GM21825 (cell line): ENCODE results near the gene MGRN1.

Experiments
- ATAC-seq: cut with Tn5 transposase; IDR thresholded peaks from one replicate; pipeline ENCODE4 v1.9.1; 2021; ENCODE audit warnings: mild to moderate bottlenecking, moderate library complexity; ENCODE audit not compliant: unreplicated experiment

MGRN1 gene

GRCh38 chr16:4668313-4668960, 43.8 kb downstream of the MGRN1 start:
- ATAC-seq: no peak

GRCh38 chr16:4673387-4674046, 48.9 kb downstream of the MGRN1 start:
- no peak for ATAC-seq

DNA sequence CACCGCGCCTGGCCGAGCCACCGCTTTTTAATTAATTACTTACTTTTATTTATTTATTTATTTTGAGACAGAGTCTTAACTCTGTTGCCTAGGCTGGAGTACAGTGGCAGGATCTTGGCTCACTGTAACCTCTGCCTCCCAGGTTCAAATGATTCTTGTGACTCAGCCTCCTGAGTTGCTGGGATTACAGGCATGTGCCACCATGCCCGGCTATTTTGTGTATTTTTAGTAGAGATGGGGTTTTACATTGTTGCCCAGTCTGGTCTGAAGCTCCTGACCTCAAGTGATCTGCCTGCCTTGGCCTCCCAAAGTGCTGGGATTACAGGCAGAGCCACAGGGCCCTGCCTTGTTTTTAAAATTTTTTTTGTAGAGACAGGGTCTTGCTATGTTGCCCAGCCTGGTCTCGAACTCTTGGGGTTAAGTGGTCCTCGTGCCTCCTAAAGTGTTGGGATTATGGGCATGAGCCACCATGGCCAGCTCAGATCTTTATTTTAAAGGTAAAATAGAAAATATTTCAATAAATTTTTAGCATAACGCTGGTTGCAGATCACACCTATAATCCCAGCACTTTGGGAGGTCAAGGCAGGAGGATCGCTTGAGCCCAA, 50.4 kb downstream of the MGRN1 start:
- ATAC-seq: no peak

GRCh38 chr16:4675864-4676786, 51.5 kb downstream of the MGRN1 start:
- no peak for ATAC-seq

GRCh38 chr16:4676831-4677230, 52.2 kb downstream of the MGRN1 start:
- no peak for ATAC-seq

GRCh38 chr16:4677390-4677789, 52.8 kb downstream of the MGRN1 start:
- ATAC-seq: no peak

- ATAC-seq: no peak
Observed at GRCh38 chr16:4677994-4678393, 53.4 kb downstream of the MGRN1 start.

GRCh38 chr16:4678596-4678995, 54.0 kb downstream of the MGRN1 start:
- no peak for ATAC-seq

DNA sequence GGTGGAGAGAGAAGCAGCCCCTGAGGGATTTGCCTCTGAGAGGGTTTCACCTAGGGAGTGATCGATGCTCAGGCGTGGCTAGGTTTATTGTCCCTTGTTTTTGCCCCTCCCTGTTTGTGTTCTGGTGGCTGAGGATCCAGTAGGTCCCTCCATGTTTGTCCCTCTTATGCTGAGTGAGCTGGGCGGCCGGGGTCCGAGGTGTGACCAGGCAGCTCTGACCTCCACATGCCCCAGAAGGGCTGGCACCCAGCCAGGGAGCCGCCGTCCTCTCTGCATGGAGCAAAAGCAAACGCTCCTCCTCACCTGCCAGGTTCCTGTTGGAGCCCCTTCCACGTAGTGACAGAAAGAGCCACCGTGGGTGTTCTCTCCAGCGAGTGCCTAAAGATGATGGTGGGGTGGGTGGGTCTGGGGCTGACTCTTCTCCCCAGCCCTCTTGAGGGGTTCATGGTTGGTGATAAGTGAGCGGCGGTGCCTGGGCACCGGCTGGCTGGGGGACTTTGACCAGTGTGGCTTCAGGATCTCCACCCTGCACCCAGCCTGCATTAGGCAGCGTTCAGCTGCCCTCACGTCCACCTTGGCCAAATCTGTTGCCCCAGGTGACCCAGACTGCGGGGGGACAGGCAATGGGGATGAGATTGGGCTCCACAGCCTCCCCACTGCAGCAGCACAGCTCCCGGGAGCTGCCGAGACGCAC, 54.7 kb downstream of the MGRN1 start:
- ATAC-seq: no peak

DNA sequence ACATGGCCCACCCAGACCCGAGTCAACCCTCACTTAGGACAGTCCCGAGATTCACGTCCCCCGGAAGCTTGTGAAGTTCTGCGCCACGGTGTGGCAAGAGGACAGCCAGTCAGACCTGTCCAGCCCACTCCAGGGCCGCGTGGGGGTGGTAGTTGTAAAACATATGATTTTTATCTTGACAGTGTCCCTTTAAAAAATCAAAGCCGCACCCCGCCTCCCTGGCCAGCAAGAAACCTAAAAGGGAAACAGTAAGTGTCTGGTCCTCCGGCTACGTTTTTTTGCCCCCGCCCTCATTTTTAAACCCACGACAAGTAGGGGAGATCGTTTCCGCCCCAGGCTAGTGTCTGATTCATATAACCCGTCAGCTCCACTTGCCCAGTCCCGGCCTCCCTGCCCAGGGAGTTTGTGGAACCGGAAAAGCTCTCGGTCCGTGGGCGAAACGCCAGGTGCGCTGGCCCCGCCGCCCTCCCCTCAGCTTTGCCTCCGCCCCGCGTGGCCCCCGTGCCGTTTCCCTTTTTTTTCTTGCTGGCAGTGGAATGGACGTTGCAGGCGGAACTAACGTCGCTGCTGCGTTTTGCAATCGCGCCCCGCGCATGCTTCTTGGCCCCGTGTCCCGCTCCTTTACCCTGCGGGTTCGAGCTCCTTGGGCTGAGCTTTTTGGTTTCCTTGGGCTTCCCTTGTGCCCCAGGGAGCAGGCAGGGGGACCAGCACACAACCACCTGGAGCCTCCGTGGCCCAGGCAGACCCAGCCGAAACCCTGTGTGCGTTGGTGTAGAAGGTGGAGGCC, 55.4 kb downstream of the MGRN1 start:
- ATAC-seq: no peak

- ATAC-seq: no peak
Observed at GRCh38 chr16:4680673-4681470, 56.2 kb downstream of the MGRN1 start.

DNA sequence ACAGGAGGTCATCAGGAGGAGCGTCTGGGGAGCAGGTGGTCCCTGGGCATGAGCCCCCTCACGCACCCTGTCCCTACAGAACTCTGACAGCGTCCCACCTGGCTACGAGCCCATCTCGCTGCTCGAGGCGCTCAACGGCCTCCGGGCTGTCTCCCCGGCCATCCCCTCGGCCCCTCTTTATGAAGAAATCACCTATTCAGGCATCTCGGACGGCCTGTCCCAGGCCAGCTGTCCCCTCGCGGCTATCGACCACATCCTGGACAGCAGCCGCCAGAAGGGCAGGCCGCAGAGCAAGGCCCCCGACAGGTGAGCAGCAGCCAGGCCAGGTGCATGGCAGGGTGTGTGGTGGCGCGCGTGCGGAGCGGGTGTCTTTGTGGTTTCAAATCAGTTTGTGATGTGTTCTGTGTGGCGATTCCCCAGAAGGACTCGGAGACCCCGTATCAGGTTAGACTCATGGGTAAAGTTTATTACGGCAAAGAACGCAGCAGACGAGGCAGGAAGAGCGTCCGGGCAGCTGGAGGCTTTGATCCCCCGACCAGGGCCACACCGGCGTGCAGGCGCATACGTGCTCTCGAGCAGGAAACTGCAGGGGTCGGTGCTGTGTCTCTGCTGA, 57.0 kb downstream of the MGRN1 start:
- ATAC-seq: no peak

- ATAC-seq: no peak
Observed at GRCh38 chr16:4682084-4682591, 57.5 kb downstream of the MGRN1 start.

DNA sequence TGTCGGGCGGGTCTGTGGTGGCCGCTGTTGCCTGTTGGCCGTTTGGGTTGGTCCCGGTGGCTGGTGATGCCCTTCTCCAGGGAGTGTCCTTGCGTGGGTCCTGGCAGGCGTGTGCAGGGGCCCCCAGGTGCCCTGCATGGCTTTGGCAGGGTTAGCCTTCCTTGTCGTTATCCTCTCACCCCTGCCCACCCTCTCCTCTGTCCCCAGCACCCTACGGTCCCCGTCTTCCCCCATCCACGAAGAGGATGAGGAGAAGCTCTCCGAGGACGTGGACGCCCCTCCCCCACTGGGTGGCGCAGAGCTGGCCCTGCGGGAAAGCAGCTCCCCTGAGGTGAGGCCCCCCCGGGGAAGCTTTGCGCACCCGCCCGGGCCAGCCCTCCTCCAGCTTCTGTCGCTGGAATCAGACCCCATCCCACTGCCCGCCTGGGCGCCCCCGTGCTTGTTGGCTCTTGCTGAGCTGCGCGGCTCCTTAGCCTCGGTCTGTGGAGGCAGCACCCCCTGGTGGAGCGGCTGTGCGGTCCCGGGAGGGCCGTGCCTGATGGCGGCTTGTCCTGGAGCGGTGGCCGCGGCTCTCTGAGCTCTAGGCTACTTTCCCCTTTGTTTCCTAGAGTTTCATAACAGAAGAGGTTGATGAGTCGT, 58.1 kb downstream of the MGRN1 start:
- ATAC-seq: no peak

DNA sequence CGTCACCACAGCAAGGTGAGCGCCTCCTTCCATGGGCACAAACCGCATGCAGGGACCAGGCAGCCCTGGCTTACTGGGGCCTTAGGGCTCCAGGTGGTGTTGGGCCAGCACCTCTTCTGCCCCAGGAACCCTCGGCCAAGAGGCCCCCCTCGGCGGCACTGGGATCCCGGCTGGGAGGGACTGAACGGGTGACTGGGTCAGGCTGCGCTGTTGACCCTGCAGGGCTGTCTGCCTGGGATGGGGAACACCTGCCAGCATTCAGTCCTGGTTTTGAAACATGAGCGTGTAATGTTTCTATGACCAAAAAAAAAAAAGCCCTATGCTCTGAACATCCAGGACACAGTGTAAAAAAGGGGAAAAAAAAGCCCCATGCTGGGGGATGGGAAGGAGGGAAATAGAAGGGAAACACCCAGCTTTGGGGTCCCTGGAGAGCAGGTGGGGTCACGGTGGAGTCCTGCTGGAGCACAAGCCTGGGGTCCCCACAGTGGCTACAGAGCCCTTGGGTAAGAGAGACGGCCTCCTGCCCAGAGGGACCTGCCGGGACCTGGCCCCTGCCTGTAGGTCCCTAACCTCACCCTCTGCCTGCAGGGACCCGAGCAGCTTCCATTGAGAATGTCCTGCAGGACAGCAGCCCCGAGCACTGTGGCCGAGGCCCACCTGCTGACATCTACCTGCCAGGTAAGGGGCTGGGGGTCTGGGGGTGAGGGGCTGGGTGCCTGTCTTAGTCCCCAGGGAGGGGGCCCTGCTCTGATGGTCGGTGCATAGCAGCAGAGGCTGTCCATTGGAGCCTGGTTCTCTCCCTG, 58.8 kb downstream of the MGRN1 start:
- ATAC-seq: no peak

DNA sequence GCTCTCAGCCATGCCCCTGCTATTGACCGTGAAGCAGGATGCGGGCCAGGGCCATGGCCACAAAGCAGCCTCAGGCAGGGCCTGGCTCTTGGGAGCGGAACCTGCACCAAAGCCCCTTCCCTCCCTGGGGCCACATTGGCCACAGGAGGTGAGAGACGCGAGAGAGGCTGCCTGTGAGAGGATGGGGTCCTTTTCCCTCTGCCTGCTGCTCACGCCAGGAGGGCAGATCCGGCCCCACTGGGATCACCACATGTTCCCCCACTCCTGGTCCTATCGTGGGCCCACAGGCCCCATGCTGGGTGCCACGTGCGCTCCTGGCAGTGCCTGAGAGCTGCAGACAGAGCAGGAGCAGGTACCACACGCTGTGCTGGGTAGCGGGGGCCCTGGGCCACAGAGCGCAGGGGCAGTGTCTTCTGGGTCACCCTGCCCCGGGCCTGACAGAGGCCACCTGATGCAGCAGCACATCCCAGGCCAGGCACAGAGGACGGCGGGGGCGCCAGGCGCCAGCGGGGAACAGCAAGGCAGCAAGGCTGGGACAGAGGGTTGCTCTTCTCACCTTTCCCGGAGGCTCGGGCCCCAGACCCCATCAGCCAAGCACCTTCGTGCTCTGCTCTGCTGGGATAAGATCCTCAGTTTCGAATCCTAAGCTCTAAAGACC, 59.6 kb downstream of the MGRN1 start:
- no peak for ATAC-seq

GRCh38 chr16:4684763-4685162, 60.1 kb downstream of the MGRN1 start:
- ATAC-seq: no peak
